T-helper 1 cell (primary cell): ENCODE results near the gene PPM1F.
"Not testable (repeated sequence)": the region's sequence is repeated elsewhere in the genome, so short reads cannot be mapped to it uniquely, and the experiment has no call there.

ENCODE experiments used
- DNase-seq, 5 donors: peaks; one replicate each; pipeline ENCODE4 v3.0.0-alpha.2; 2012 to 2020

The PPM1F gene

DNA sequence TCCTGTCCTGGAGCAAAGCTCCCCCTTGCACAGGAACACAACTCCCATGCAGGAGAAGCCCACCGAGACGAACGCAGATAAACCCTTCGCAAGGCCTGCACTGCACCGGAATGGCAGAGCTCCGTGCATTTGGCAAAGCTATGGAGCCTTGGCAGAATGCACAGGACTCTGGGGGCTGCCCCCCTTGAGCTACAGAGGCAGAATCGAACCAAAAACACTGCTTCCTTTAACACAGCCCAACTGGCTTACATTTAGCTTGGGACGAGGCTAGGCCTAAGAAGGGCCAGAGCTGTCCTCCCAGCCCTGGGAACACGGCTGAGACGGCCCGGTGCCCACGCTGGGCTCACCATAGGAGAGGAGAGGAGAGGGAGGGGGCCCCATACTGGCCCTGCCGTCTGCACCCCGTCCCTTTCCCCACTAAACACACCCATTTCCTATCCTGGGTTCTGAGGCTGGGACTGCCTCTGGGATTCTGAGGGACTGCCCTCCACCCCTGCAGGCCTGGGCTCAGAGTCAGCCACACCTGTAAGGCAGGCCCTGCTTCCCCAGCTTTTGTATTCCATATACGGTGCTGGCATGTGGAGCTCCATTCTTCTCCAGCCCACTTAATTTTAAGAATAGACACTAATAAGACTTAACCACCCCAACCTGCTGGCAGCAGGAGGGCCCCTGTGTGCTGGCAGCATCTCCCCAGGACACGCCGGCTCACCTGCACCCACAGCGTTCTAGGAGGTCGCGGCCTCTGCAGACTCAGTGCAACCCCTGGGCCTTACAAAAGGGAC is 32.9 kb downstream of the PPM1F start:
- no peak for DNase-seq

DNA sequence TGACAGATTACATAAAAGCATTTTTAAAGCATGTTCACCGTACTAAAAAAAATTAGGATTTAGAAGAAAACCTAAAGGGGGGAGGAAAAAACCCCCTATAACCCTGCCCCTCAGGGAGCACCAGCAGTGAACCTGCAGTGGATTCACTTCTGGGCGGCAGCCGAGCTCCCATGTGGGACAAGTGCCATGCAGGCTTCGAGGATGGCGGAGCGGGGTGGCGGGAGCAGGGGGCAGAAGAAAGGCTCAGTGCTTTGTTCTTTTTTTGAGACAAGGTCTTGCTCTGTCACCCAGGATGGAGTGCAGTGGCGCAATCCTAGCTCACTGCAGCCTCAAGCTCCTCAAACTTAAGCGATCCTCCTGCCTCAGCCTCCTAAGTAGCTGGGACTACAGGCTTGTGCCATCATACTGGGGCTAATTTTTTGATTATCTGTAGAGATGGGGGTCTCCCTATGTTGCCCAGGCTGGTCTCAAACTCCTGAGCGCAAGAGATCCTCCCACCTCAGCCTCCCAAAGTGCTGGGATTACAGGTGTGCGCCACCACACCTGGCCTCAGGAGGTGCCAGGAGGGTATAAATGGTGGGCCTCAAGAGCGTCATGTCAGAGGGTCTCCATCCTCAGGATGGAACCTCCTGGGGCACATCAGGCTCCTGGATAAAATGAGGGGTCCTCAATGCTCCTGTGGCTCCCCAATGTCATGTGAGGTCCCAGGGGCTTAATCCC is 34.0 kb downstream of the PPM1F start:
- DNase-seq: no peak

DNA sequence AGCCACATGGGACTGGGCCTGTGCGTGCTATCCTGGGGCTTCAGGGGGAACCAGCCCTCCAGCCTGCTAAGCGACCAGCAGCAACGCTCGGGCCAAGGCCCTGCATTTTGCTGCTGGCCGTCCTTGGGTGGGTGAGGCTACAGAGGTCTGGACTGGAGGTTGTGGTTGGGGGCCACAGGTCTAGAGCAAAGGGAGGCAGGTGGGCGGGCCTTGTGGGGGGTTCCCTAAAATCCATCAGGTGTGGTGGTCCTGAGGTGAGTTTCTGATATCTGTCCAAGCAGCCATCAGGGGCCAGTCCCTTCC is 34.7 kb downstream of the PPM1F start:
- no peak for DNase-seq

GRCh38 chr22:21917181-21917958 is 35.3 kb downstream of the PPM1F start:
- DNase-seq: no peak

DNA sequence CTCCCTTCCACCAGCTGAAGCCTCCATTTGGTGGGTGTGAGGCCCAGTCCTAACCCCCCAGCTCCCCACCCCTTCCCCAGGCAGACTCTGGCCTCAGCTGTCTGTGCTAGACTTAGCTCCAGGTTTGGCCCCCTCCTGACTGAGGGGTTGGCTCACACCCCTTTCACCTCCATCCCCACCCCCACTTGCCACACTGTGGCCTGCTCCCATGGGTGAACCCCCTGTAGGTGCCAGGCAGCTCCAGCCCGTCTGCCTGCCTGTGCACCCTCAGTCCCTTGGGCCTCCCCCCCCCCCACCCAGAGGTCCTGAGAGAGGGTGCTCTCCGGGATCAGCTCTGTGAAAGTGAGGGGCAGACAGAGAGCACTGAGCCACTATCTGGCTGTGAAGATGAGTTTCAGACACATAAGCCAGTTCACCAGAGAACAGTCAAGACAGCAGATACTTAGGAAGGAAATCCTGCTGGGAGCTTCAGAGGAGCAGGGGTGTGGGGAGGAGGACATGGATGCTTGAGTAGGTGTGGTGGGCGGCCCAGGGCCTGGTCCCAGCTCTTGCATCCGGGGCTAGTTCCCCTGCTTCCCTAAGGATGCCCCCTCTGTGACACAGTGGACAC is 36.2 kb downstream of the PPM1F start:
- DNase-seq: no peak

- DNase-seq: no peak
Measured at GRCh38 chr22:21915624-21916308, 36.9 kb downstream of the PPM1F start.

DNA sequence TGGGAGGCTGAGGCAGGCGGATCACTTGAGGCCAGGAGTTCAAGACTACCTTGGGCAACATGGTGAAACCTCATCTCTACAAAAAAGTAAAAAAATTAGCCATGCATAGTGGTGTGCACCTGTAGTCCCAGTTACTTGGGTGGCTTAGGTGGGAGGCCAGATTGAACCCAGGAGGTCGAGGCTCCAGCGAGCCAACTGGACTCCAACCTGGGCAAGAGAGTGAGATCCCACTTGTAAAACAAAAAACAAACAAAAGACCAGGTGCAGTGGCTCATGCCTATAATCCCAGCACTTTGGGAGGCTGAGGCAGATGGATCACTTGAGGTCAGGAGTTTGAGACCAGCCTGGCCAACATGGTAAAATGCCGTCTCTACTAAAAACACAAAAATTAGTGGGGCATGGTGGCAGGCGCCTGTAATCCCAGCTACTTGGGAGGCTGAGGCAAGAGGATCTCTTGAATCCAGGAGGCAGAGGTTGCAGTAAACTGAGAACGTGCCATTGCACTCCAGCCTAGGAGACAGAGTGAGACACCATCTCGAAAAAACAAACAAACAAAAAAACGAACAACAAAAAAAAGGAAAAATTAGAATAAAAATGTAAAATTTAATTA is 38.5 kb downstream of the PPM1F start:
- not testable (repeated sequence) for DNase-seq

- DNase-seq: not testable (repeated sequence)
Measured at GRCh38 chr22:21910367-21910766, 42.3 kb downstream of the PPM1F start.

GRCh38 chr22:21909871-21910270 is 42.8 kb downstream of the PPM1F start:
- DNase-seq: no peak

GRCh38 chr22:21907638-21908522 is 44.8 kb downstream of the PPM1F start:
- DNase-seq: no peak

DNA sequence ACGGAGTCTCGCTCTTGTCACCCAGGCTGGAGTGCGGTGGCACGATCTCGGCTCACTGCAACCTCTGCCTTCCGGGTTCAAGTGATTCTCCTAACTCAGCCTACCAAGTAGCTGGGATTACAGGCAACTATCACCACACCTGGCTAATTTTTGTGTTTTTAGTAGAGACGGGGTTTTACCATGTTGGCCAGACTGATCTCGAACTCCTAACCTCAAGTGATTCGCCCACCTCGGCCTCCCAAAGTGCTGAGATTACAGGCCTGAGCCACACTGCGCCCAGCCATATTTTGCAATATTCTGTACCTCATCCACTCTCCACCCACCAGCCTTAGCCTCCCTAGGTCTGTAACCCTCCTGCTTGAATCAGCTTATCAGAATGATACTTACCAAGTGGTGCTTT is 47.4 kb downstream of the PPM1F start:
- not testable (repeated sequence) for DNase-seq

DNA sequence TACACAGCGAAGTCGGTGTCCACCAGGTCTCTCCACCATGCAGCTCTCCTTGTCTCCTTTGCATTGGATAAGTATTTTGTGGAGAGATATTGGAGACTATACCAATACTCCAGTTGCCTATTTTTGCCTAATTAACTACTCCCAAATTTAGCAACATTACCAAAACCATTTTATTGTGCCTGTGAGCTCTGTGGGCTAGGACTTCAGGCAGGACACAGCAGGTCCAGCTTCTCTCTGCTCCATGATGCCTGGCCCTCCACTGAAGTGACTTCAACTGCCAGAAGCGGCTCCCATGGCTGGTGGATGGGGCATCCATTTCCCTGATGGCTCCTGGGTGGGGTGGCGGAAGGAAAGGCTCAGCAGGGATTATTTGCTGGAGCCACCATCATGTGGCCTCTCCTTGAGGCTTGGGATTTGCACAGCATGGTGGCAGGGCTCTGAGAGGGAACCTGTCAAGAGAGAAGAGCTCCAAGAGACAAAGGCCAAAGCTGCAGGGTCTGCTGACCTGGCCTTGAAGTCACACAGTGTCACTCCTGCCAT is 48.3 kb downstream of the PPM1F start:
- DNase-seq: no peak

GRCh38 chr22:21903283-21903682 is 49.4 kb downstream of the PPM1F start:
- DNase-seq: no peak

DNA sequence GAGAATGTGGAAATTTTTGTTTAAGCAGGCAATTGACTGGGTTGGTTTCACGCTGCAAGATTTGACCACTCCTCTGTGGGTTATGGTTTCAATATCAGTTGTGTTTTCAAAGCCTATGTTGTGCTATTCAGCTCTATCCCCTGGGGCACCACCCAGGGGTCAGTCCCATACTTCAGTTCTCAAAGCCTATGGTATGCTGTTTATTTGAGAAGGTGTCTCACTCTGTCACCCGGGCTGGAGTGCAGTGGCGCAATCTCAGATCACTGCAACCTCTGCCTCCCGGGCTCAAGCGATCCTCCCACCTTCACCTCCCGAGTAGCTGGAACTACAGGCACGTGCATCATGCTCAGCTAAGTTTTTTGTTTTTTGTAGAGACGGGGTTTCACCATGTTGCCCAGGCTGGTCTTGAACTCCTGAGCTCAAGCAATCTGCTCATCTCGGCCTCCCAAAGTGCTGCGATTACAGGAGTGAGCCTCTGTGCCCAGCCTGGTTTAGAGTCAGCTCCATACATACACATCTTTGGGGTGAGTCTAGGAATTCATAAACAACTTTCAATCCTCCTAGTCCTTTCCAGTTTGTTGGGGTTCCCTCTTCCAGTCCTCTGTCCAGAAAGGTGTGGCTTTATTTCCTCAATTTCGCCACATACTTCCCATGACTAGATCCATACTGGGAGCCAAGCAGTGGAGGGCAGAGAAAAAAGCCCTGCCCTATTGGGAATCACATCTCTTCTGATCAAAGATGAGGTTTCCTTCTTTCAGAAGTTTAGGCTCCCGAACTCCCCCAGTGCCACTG is 50.2 kb downstream of the PPM1F start:
- DNase-seq: no peak

- DNase-seq: no peak
Measured at GRCh38 chr22:21898354-21898896, 54.2 kb downstream of the PPM1F start.

GRCh38 chr22:21896951-21897513 is 55.6 kb downstream of the PPM1F start:
- no peak for DNase-seq

- DNase-seq: not testable (repeated sequence)
Measured at GRCh38 chr22:21896275-21896674, 56.4 kb downstream of the PPM1F start.

DNA sequence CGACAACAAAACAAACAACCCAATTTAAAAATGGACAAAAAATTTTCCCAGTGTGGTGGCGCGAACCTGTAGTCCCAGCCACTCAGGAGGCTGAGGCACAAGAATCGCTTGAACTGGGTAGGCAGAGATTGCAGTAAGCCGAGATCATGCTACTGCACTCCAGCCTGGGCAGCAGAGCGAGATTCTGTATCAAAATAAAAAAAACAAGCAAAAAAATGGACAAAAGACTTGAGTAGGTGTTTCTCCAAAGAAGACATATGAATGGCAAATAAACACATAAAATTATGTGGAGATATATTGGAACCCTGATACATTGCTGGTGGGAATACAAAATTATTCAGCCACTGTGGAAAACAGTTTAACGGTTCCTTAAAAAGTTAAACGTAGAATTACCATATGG is 57.8 kb downstream of the PPM1F start:
- DNase-seq: no peak

DNA sequence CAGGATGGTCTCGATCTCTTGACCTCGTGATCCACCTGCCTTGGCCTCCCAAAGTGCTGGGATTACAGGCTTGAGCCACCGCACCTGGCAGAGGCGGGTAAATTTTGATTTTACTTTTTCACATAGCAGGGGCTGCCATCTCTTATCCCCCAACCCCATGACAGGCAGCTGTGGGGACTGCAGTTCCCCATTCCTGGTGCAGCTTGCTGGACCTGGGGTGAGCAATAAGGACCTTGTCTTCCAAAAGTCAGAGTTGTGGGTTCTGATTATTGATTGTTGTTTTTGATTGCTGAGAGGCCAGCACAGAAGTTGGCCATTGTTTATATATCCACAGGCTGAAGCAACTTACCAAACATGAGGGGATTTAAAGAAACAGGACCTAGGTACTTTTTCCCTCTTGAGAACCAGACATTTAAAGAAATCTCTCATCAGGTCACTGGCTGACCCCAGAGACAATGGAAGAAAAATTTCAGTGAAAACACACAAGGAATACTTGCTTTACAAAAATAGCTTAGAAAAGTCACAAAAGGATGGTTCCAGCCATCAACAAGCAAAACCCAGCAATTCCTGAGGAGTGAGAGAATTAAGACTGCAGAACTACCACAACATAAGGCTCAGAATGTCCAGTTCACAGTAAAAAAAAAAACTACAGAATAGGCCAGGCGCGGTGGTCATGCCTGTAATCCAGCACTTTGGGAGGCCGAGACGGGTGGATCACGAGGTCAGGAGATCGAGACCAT is 63.2 kb downstream of the PPM1F start:
- DNase-seq: no peak
